ENCODE data around the gene CRYBG1.
"Not testable (repeated sequence)": the region's sequence is repeated elsewhere in the genome, so short reads cannot be mapped to it uniquely, and the experiment has no call there.

The CRYBG1 gene

DNA sequence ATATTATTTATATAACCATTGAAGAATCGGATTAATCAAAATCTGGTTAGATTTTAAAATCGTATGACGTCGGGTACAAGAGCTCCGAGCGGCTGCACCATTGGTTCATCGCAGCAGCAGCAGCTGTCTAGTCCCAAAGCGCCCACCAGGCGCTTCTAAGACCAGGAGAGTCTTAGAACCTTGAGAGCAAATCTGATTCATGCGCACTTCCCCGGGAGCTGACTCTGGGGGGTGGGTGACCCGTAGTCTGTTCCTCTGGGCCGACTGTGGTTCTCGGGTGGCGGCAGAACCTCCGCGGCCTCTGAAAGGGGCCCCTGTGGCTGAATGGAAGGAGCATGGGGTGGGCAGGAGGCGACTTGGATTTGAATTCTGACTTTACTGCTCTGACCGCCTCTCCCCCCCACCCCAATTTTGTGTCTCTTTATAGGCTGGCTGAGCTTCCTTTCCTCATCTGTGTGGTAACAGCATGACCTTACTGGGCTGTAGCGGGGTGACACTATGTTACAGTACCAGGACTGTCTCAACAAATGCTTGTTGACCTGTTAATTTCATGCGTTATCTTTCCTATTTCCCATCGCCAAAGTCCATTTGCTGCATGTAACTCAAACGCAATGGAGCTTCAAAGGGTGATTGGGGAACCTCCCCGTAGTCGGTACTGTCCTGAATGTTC, 149.0 kb downstream of the CRYBG1 start:
- no peak for DNase-seq

- DNase-seq: peak; percentile 66
Observed at GRCh38 chr6:106510090-106510970, 149.8 kb downstream of the CRYBG1 start.

- no peak for DNase-seq
Observed at GRCh38 chr6:106511288-106512047, 151.0 kb downstream of the CRYBG1 start.

DNA sequence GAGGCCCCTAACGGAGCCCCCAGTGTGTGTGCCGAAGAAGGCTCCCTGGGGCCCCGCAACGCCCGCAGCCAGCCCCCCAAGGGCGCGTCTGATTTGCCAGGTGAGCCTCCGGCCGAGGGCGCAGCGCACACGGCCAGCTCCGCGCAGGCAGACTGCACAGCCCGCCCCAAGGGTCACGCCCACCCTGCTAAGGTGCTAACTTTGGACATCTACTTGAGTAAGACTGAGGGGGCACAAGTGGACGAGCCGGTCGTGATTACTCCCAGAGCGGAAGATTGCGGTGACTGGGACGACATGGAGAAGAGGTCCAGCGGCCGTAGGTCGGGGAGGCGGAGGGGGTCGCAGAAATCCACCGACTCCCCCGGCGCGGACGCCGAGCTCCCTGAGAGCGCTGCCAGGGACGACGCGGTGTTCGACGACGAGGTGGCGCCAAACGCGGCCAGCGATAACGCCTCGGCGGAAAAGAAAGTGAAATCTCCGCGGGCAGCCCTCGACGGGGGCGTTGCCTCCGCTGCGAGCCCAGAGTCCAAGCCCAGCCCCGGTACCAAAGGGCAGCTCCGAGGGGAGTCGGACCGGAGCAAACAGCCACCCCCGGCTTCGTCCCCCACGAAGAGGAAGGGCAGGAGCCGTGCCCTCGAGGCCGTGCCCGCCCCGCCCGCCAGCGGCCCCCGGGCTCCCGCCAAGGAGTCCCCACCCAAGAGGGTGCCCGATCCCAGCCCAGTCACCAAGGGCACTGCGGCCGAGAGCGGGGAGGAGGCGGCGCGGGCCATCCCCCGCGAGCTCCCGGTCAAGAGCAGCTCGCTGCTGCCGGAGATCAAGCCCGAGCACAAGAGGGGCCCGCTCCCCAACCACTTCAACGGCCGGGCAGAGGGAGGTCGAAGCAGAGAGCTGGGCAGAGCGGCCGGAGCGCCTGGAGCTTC, 151.8 kb downstream of the CRYBG1 start:
- peak; percentile 39 for DNase-seq

- no peak for DNase-seq
Observed at GRCh38 chr6:106512968-106513574, 152.6 kb downstream of the CRYBG1 start.

DNA sequence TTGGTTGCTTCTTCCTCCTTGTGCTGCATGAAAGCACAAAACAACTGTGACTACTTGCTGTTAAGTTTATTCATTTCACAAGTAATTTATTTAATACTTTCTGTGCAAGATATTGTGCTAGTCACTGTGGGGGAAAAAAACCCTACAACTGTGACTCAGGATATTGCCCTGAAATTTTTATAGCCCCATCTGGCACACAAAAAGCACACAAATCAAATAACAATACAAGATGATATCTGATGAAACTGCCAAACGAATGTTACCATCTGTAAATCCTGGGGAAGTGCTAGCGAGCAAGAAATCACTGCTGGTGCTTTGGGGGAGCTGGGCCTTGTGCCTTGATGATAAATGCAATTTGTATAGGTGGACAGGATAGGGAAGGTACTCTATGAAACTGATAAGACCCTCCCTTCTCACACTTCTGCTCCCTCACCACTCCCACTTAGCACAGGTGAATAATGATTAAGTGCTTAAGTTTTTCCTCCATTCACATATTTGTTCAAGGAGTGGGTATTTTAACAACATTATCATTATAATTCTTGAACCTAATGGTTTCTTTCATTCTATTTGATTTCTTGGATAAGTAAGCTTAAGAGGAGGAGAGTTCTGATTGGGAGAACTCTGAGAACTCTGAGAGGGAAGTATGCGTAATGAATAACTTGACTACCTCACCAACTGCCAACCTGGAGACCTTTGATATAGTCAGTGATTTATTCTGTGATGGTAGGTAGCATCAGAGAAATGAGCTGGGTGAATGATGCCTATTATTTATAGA, 153.5 kb downstream of the CRYBG1 start:
- no peak for DNase-seq

DNA sequence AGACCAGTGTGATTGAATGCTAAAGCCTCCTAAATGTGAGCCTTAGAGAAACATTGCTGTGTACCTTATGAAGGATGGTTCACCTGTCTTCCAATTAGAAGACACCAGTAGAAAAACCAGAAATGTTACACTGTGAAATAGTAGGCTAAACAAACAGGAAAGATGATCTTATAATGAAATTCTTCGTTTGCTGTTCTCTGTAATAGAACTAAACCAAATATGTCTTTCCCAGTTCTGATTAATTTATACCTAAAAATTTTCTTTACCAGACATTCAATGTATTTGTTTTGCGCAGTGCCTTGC, 154.0 kb downstream of the CRYBG1 start:
- no peak for DNase-seq

DNA sequence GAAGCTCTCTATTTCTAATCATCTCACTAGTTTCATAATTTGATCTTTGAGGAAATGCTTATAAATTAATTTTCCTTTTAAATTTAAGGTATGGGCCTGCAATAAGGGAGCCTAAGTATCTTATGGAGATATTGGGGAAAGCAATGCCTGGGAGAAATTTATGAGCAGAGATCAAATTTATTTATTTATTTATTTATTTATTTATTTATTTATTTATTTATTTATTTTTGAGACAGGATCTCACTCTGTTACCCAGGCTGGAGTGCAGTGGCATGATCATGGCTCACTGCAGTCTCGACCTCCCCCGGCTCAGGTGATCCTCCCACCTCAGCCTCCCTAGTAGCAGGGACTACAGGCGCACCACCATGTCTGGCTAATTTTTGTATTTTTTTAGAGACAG, 155.1 kb downstream of the CRYBG1 start:
- not testable (repeated sequence) for DNase-seq

DNA sequence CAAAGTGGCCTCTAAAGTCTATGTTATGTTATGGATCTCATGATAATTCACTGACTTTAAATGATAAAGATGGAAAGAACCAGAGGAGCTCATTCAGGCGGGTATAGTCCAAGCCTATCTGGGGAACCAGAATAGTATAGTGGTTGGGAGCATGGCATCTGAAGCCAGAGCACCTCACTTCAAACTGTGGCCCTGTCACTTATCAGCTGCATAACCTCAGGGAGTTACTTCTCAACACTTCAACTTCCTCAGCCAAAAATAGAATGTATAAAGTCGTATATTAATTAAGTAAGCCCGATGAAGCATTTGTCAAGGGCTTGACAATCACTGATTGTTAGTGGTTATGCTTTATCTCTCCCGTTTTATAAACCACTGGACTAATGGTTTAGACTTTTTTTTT, 156.1 kb downstream of the CRYBG1 start:
- DNase-seq: peak; percentile 45

- peak; percentile 55 for DNase-seq
Observed at GRCh38 chr6:106517706-106518105, 157.2 kb downstream of the CRYBG1 start.

- DNase-seq: no peak
Observed at GRCh38 chr6:106518748-106519147, 158.2 kb downstream of the CRYBG1 start.

DNA sequence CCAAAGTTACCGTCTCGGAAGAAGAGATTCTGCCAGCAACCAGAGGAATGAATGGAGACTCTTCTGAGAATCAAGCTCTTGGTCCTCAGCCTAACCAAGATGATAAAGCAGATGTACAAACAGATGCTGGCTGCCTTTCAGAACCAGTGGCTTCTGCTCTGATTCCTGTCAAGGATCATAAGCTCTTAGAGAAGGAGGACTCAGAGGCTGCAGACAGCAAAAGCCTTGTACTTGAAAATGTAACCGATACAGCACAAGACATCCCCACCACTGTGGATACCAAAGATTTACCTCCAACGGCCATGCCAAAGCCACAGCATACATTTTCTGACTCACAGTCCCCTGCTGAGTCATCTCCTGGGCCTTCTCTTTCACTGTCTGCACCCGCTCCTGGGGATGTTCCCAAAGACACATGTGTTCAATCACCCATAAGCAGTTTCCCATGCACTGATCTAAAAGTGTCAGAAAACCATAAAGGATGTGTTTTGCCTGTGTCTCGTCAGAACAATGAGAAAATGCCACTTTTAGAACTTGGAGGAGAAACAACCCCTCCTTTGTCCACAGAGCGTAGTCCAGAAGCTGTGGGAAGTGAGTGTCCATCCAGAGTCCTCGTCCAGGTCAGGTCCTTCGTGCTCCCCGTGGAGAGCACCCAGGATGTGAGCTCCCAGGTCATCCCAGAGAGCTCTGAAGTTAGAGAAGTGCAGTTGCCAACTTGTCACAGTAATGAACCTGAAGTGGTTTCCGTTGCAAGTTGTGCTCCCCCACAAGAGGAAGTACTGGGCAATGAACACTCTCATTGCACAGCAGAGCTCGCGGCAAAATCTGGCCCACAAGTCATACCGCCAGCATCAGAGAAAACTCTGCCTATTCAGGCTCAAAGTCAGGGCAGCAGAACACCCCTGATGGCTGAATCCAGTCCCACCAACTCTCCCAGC, 159.2 kb downstream of the CRYBG1 start:
- DNase-seq: peak; percentile 95

DNA sequence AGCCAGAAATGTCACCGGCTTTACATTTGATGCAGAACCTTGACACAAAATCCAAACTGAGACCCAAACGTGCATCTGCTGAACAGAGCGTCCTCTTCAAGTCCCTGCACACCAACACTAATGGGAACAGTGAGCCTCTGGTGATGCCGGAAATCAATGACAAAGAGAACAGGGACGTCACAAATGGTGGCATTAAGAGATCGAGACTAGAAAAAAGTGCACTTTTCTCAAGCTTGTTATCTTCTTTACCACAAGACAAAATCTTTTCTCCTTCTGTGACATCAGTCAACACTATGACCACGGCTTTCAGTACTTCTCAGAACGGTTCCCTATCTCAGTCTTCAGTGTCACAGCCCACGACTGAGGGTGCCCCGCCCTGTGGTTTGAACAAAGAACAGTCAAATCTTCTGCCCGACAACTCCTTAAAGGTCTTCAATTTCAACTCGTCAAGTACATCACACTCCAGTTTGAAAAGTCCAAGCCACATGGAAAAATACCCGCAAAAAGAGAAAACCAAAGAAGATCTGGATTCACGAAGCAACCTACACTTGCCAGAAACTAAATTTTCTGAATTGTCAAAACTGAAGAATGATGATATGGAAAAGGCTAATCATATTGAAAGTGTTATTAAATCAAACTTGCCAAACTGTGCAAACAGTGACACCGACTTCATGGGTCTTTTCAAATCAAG, 160.3 kb downstream of the CRYBG1 start:
- peak; percentile 94 for DNase-seq

GRCh38 chr6:106522562-106523250, 162.2 kb downstream of the CRYBG1 start:
- DNase-seq: peak; percentile 57

GRCh38 chr6:106525107-106525881, 164.8 kb downstream of the CRYBG1 start:
- no peak for DNase-seq

- DNase-seq: no peak
Observed at GRCh38 chr6:106525882-106526275, 165.4 kb downstream of the CRYBG1 start.

DNA sequence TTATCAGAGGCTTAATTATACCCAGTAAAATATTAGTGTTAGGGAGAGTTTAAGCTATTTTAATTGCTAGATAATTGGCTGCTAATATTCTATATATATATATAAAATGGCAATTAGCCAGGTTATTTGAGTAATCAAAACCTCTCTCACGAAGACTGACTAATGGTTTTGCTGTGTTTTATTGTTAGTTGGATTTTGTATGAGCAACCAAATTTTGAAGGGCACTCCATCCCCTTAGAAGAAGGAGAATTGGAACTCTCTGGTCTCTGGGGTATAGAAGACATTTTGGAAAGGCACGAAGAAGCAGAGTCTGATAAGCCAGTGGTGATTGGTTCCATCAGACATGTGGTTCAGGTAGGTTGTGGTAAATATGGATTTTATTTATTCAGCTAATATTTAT, 166.6 kb downstream of the CRYBG1 start:
- no peak for DNase-seq

- no peak for DNase-seq
Observed at GRCh38 chr6:106527979-106528378, 167.5 kb downstream of the CRYBG1 start.
